Vagina (tissue), 2 donors: ENCODE data around the gene KCNC3.

Experiments used
- CTCF ChIP-seq, 3 experiments: fragments of 450-650 bp in 2 of 3; fragments of 200-600 bp in 1 of 3; sonication (generic) in 1 of 3; IDR thresholded peaks; one replicate each; pipeline ENCODE4 v1.5.1; 2017 to 2019; ENCODE audit warnings: antibody characterized with exemption in 3 of 3, mild to moderate bottlenecking in 2 of 3, moderate library complexity in 2 of 3
- POLR2A ChIP-seq, 2 donors: fragments of 450-650 bp; IDR thresholded peaks; one replicate each; pipeline ENCODE4 v1.6.1; 2017; ENCODE audit warnings: antibody characterized with exemption in 2 of 2, mild to moderate bottlenecking in 2 of 2, moderate library complexity in 2 of 2
- POLR2AphosphoS5 ChIP-seq, 2 donors: sonication (generic); formaldehyde crosslinking; IDR thresholded peaks; one replicate each; pipeline ENCODE4 v1.9.0; 2017; ENCODE audit warnings: antibody characterized with exemption in 2 of 2, mild to moderate bottlenecking in 2 of 2, low read depth in 1 of 2; ENCODE audit not compliant: insufficient read depth in 1 of 2

- no peak for TF ChIP-seq POLR2A (IDR thresholded peaks at IDR 0.05)
- no peak for TF ChIP-seq CTCF (IDR thresholded peaks at IDR 0.05)
- TF ChIP-seq POLR2AphosphoS5 (IDR thresholded peaks at IDR 0.05; ENCODE audit: insufficient read depth in 1 of 2, low read depth in 1 of 2): no peak
Measured at GRCh38 chr19:50300814-50301606, 28.2 kb downstream of the KCNC3 start.
